H7 (cell line): Measurements from ENCODE around the gene COG5. TPM values are rescaled to one million over a fixed set of nuclear protein-coding genes. Genes with fewer than 3 reads are reported as not detected.

ENCODE experiments used
- DNase-seq: peaks from one replicate; pipeline ENCODE4 v3.0.0; 2012
- H3K27me3 ChIP-seq: 2 replicates; pipeline ENCODE4 v1.6.0; 2011; ENCODE audit warnings: mild to moderate bottlenecking, low read length; ENCODE audit not compliant: control insufficient read depth, insufficient read depth
- H3K36me3 ChIP-seq: replicated peaks from 2 replicates; pipeline ENCODE4 v1.5.1; 2011; ENCODE audit warnings: low read length; ENCODE audit not compliant: control insufficient read depth, insufficient read depth
- H3K4me3 ChIP-seq: 2 replicates; pipeline ENCODE4 v1.5.1; 2011; ENCODE audit warnings: low read depth, mild to moderate bottlenecking, control low read depth, low read length, moderate library complexity; ENCODE audit not compliant: insufficient read depth
- total RNA-seq: library from RNA; depleted of rRNA; stranded (reverse); fragments of >200 nt; shearing (Covaris generic); gene quantifications from 2 replicates; pipeline ENCODE4 v1.2.3, GENCODE V29; 2014

The COG5 gene
- total RNA-seq, 1 experiment from 2014 or later: 13.5 TPM

DNA sequence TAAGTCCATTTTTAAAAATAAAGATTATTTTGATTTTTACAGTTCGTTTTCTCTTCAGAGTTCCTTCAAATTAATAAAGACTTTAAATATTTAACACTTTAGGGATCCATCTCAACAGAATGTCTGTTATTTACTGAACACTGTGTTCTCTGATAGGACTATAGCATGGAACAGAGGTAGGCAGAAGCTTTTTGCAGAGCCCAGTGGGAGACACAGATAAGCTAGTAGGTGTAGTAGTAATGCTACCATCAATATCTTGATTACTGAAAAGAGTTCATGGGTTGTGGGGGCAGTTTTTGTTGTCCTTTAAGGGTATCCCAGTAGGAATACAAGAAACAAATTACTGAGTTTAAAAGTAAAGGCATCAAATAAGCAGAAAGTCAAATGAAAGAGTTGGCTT lies 254.4 kb downstream of the COG5 start:
- no peaks in the 10 kb centered on the region for H3K36me3 ChIP-seq
- no peaks in the 10 kb centered on the region for H3K27me3 ChIP-seq
- DNase-seq: no peak
- no peak overlapping the region for H3K4me3 ChIP-seq

DNA sequence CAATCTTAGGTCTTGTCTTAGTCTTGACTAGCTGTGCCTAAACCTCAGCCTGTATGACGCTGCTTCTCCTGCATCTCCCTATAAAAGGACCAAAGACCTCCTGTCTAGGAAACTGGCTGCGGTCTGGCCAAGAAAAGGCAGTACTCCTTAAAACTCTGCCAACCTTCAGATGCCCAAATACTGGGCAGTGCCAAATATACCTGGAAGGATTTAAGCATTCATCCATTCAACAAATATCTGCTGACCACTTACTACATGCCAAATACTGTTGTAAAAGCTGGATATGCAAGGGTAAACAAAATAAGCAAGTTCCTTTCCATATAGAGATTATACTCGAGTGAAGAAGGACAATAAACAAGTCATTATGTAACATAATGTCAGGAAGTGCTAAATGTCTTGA lies 259.1 kb downstream of the COG5 start:
- Histone ChIP-seq H3K36me3 (no peaks in the 10 kb centered on the region), H3K4me3 (no peak overlapping the region), H3K27me3 (no peaks in the 10 kb centered on the region)
- DNase-seq: no peak

DNA sequence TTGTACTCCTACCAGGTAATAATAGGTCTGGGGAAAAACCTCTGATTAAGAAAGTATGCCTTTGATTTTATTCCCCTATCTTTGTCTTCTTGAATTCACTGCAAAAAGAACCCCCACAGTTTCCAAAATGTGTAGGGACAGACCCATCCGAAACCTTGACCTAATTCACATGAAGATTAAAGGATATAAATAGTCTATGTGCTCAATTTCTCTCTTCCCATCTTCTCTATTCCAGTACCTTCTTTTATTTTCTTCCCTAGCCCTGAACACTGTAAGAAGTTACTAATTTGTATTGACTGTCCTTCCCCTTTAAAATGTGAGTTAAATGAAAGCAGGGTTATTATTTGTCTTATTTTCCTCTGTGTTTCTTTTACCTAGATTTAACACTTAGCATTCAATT lies 259.7 kb downstream of the COG5 start:
- H3K36me3 ChIP-seq: no peaks in the 10 kb centered on the region
- H3K27me3 ChIP-seq: no peaks in the 10 kb centered on the region
- DNase-seq: no peak
- H3K4me3 ChIP-seq: no peak overlapping the region

DNA sequence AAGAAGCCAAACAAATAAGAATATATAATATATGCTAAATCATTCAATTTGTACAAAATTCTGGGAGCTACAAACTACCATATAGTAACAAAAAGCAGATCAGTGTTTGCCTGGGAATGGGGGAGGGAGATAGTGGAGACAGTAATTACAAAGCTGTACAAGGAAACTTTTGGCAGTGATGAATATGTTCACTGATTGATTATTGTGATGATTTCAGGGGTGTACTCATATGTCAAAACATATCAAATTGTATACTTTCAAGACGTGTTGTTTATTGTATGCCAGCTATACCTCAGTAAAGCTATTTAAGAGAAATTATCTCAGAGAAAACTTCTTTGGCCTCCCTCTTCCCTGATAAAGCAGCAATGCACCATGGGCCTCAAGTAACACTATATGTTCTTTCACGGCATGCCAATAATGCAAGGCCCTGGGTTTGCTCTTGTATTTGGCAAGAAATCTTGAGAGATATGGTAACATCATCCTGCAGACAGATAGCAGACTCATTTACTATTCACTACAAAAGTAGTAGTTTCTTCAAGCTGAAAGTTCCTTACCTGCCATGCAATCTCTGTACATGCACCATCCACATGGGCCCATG lies 261.4 kb downstream of the COG5 start:
- no peak overlapping the region for H3K4me3 ChIP-seq
- no peak for DNase-seq
- H3K27me3 ChIP-seq: no peaks in the 10 kb centered on the region
- no peaks in the 10 kb centered on the region for H3K36me3 ChIP-seq

DNA sequence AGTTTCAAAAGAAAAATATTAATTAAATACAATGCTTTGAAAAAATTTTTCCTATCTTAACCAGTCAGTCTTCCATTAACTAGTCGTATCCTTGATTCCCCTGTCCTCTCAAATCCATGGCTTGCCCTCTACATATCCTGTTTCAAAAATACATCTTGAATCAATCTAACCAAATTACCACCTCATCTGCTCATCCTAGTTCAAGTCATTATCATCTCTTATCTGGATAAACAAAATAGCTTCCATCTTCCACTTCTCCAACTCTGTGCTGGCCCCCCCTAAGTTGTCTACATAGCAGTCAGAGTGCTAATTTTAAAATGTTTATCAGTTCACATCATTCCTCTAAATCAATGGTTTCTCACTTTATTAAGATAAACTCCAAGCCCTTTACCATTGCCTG lies 269.5 kb downstream of the COG5 start:
- H3K27me3 ChIP-seq: no peaks in the 10 kb centered on the region
- DNase-seq: no peak

DNA sequence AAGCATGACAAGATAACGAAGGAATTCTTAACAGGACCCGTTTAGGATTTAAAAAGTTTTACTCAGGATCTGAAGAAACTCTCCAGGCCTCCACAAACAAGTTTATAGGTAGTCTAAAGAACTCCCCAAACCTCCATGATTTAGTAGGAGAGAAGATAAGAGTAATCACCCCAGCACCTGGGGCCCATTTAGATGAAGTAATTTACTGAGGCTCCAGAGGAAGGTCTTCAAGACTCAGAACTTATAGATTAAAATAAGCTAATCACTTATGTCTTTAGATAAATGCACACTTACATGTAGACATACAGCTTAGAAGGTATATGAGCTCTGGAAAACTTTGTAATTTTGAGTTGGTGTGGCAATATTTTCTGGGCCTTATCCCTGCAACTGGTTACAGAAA lies 271.1 kb downstream of the COG5 start:
- H3K36me3 ChIP-seq: no peaks in the 10 kb centered on the region
- H3K27me3 ChIP-seq: no peaks in the 10 kb centered on the region
- DNase-seq: no peak
- no peak overlapping the region for H3K4me3 ChIP-seq

More for the DNA sequence above, 269.5 kb downstream of the COG5 start:
- Histone ChIP-seq H3K4me3 (no peak overlapping the region), H3K36me3 (no peaks in the 10 kb centered on the region)

DNA sequence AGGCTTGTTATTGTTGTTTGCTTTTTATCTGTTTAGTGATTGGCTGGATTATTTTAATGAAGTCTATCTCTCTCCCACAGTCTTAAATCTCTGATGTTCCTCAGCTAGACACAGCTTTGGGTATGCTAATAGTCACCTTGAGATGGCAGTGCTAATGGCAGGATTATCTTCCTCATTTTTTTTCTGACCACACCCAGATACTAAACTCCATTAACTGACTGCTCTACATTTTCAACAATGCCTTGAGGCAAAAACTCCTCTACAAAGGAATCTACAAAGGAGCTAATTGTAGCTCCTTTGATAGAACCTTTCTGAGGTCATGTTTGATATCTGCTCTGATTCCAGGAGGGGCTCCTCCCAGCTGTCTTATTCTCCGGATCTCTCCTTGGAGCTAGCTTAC lies 272.3 kb downstream of the COG5 start:
- no peak for DNase-seq
- H3K27me3 ChIP-seq: no peaks in the 10 kb centered on the region

DNA sequence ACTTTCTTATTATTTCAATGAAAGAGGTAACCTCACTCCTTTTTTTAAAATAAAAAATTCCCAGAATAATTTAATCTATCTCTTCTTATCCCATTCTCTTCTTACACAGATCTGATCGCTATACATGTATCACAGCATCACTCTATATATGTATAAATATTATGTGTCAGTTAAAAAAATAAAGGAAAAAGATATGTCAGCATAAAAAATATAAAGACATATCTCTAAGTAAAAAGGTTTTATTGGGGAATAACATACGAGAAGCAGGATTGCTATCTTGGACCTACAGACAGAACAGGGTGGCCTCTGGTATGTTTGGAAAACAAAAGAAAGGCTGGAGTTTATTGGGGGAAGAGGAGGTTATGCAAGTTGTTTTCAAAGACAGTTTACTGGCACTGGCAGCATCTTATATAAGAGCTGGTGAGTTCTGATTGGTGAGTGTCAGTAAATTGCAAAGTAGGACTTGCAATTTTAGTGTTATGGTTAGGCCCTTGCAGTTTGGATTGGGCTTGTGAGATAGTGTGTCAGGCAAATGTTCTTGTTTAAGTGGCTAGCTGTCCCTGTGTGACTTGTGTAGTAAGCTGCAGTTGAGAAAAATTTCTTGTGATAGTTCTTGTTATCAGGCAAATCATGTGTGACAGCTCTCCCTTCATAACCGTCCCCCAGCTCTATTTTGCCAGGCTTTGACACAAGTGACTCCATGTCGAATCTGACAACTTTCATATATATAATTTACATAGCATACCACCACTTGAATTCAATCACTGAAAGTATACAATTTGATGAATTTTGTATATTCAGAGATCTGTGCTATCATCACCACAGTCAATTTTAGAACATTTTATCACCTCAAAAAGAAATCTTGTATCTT lies 276.7 kb downstream of the COG5 start:
- DNase-seq: no peak
- H3K4me3 ChIP-seq: no peak overlapping the region
- no peaks in the 10 kb centered on the region for H3K27me3 ChIP-seq
- H3K36me3 ChIP-seq: no peaks in the 10 kb centered on the region

More for the DNA sequence above, 272.3 kb downstream of the COG5 start:
- no peaks in the 10 kb centered on the region for H3K36me3 ChIP-seq
- H3K4me3 ChIP-seq: no peak overlapping the region

DNA sequence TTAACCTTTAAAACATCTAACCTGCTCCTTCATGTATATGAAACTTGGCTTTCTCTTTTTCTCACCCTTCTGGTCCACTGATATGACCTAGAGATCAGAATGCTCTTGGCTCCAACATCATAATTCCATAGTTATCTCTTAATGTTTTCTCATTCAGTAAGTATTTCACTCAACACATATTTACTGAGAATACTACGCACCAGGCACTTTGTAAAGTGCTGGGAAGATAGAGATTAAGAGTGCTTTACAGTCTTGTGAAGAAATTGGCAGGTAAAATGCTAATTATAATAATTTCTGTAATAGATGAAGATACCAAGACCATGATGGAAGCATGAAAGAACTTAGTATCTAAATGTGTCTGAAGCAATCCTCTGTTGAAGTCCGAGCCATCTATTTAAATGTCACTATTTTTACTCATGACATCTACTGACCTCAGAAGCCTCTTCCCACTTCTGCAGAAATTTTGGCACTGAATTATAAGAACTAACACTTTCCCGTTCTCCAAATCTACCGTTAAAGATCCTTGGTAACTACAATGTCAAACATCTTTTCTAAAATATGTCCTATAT lies 278.7 kb downstream of the COG5 start:
- Histone ChIP-seq H3K27me3 (no peaks in the 10 kb centered on the region), H3K4me3 (no peak overlapping the region), H3K36me3 (no peaks in the 10 kb centered on the region)
- DNase-seq: no peak

DNA sequence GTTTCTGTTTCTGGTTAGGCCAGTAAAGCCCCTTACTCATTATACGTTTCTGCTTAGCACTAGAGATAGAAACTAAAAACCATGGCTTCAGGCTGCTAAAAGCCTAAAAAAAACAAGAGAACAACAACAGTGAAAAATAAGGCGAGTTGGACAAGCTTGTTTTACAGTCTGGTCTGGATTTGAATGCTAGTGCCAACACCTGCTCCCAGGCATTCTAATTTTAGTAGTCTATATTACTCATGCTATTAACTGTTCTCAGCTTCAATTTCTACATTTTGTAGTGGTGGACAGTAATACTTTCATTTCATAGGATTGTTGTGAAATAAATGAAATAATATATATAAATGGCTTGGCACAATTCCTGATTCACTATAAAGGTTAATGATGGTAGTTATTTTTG lies 286.4 kb downstream of the COG5 start:
- DNase-seq: no peak
- no peaks in the 10 kb centered on the region for H3K27me3 ChIP-seq
- no peaks in the 10 kb centered on the region for H3K36me3 ChIP-seq
- no peak overlapping the region for H3K4me3 ChIP-seq

DNA sequence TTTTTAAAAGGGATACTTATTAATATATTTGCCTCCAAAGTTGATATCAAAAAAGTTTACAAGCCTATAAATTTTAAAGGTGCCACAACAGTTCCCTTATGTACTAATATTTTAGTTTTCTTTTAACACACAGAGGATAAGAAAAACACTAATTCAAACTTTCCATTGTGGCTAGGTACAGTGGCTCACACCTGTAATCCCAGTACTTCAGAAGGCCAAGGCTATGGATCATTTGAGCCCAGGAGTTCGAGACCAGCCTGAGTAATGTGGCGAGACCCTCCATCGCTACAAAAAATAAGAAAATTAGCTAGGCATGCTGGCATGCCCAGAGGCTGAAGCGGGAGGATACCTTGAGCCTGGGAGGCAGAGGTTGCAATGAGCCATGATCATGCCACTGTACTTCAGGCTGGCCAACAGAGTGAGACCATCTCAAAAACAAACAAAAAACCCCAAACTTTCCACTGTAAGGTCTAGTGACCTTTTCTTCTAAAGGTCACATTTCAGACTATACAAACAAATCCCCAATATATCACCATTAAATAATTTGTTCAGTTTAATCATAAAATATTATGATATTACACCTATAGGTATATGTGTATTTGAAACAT lies 287.4 kb downstream of the COG5 start:
- H3K27me3 ChIP-seq: no peaks in the 10 kb centered on the region
- H3K4me3 ChIP-seq: no peak overlapping the region
- H3K36me3 ChIP-seq: no peaks in the 10 kb centered on the region
- DNase-seq: no peak

DNA sequence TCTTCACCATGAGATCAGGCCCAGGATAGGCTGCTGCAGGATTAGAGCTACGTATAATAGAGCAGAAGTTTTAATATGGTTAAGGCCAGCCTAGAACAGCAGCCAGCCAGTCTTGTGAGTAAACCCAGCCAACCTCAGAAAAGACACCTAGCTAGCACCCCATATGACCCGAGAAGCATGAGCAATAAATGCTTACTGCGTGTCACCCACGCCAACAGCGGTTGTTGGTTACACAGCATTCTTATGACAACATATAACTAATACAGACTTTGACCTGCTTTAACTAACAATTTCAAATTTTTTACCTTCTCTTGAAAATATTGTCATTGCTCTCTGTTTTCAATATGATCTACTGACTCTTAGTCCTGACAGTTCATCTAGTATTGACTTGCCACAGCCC lies 289.2 kb downstream of the COG5 start:
- H3K27me3 ChIP-seq: no peaks in the 10 kb centered on the region
- no peaks in the 10 kb centered on the region for H3K36me3 ChIP-seq
- no peak overlapping the region for H3K4me3 ChIP-seq
- DNase-seq: no peak

DNA sequence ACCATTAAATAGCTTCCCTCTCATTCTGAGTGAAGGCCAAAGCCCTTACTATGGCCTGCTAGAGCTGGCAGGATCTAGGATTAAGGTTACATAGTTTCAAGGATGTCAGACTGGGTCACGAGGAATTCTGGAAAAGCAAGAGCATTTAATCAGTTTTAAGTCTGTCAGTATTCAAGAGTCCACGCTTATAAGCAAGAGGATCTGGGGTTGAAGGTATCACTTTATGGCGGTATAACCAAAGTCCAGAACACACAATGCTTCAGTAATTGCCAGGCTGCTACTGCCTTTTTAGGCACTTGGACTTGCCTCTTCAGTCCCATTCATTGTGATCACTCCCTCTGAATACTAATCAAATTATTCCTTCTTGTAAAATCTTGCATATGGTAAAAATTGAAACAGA lies 293.9 kb downstream of the COG5 start:
- H3K4me3 ChIP-seq: no peak overlapping the region
- H3K27me3 ChIP-seq: no peaks in the 10 kb centered on the region
- no peak for DNase-seq
- H3K36me3 ChIP-seq: no peaks in the 10 kb centered on the region

DNA sequence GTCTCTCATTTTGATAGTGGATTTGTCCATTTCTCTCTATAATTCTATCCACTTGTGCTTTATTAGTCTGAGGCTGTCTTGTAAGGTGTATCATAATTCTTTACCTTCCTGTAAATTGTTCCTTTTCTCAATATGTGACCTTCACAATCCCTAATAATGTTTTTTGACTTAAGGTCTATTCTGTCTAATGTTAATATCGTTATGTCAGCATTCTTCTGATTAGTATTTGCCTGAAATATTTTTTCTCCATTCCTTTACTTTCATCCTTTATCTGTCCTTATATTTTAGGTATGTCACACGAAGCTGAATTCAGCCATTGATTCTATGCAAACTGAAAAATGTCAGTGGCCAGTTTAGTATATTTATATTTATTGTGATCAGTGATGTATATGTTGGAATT lies 295.1 kb downstream of the COG5 start:
- no peaks in the 10 kb centered on the region for H3K27me3 ChIP-seq
- no peaks in the 10 kb centered on the region for H3K36me3 ChIP-seq
- DNase-seq: no peak

DNA sequence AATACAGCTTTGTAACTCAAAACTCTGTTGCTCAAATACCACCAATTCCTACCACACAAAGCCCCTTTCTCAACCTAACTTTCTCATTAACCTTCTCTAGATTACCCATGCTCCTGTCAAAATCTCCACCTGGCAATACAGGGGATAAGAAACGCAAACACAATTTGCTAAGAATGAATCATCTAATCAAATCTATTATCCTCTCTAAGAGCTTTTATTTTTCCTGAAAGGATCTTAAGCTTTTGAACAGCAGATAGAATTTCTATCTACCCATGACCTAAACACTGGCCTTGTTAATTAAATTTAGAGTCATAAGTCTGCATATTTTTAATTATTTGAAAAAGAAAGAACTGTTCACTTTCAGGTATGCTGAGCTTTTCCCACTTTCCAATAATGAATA lies 296.6 kb downstream of the COG5 start:
- no peaks in the 10 kb centered on the region for H3K27me3 ChIP-seq
- no peak for DNase-seq
- no peak overlapping the region for H3K4me3 ChIP-seq
- H3K36me3 ChIP-seq: no peaks in the 10 kb centered on the region

More for the DNA sequence above, 295.1 kb downstream of the COG5 start:
- H3K4me3 ChIP-seq: no peak overlapping the region
